ENCODE measurements around the gene COL8A2. TPM values are rescaled to one million over a fixed set of nuclear protein-coding genes. Genes with fewer than 3 reads are reported as not detected.

Gene COL8A2
- total RNA-seq = 10 to 100 TPM in 1 of 4 donors, 1 to 10 TPM in 3; 1.8 to 13.0 (median 4.3) TPM
- 1 to 10 TPM in 2 of 3 donors, under 1 TPM in 1; 0.60 to 3.2 (median 2.4) TPM for polyA plus RNA-seq

- peak within 1 kb of the TSS; percentile 29 to 56 (median 50) for H3K4me3 ChIP-seq
- H3K36me3 ChIP-seq = no peaks in the 10 kb centered on the region
- no peak for TF ChIP-seq CTCF (IDR thresholded peaks at IDR 0.05)
- TF ChIP-seq POLR2AphosphoS5 (IDR thresholded peaks at IDR 0.05) = no peak
- TF ChIP-seq POLR2A (IDR thresholded peaks at IDR 0.05) = no peak
- TF ChIP-seq EP300 (IDR thresholded peaks at IDR 0.05) = no peak
- peaks cover 0 to 18% (median 16%) of the 10 kb centered on the region in 4 donors for H3K4me1 ChIP-seq
- 7 to 13% methylated on average over 77 of the region's 77 CpGs for WGBS, 2 donors
- no peaks in the 10 kb centered on the region for H3K27me3 ChIP-seq
- intact Hi-C loops (cut with DNase I) = no loop called here
- DNase-seq = peak; percentile 81
- peak within 1 kb of the TSS; percentile 43 to 68 (median 62) for H3K27ac ChIP-seq
- no peaks in the 10 kb centered on the region for H3K9me3 ChIP-seq
These were observed at the start of gene COL8A2 for GRCh38 chr1:36125129-36125991. Gene COL8A2 (minus strand): TSS chr1:36125222. CDS start chr1:36100242, 24,980 bp downstream.

GRCh38 chr1:36174713-36175112 is 49.7 kb upstream of the COL8A2 start:
- no peak for DNase-seq
- H3K27me3 ChIP-seq = no peaks in the 10 kb centered on the region
- peak overlapping the region; percentile 74 to 100 (median 88) for H3K27ac ChIP-seq
- no peak overlapping the region for H3K4me3 ChIP-seq
- no peaks in the 10 kb centered on the region for H3K9me3 ChIP-seq
- intact Hi-C loops (cut with DNase I) = no loop called here
- H3K4me1 ChIP-seq = peaks cover 0 to 92% (median 74%) of the 10 kb centered on the region in 4 donors
- peaks cover 54 to 92% (median 81%) of the 10 kb centered on the region in 4 donors for H3K36me3 ChIP-seq
- WGBS, 2 donors = 78 to 84% methylated on average over 11 of the region's 11 CpGs
- TF ChIP-seq EP300 (IDR thresholded peaks at IDR 0.05) (no peak), POLR2A (IDR thresholded peaks at IDR 0.05) (no peak), POLR2AphosphoS5 (IDR thresholded peaks at IDR 0.05) (no peak), CTCF (IDR thresholded peaks at IDR 0.05) (no peak)

- Histone ChIP-seq H3K27me3 (no peaks in the 10 kb centered on the region), H3K4me3 (no peak overlapping the region), H3K4me1 (peaks cover 0 to 93% (median 73%) of the 10 kb centered on the region in 4 donors), H3K36me3 (peaks cover 40 to 74% (median 64%) of the 10 kb centered on the region in 4 donors), H3K9me3 (no peaks in the 10 kb centered on the region), H3K27ac (peak overlapping the region; percentile 0 to 100 (median 50))
- intact Hi-C loops (cut with DNase I) = no loop called here
- WGBS, 2 donors = 93 to 94% methylated on average over 2 of the region's 2 CpGs
- TF ChIP-seq POLR2AphosphoS5 (IDR thresholded peaks at IDR 0.05) (no peak), EP300 (IDR thresholded peaks at IDR 0.05) (no peak), CTCF (IDR thresholded peaks at IDR 0.05) (no peak), POLR2A (IDR thresholded peaks at IDR 0.05) (no peak)
- no peak for DNase-seq
These were observed 48.0 kb upstream of the COL8A2 start for GRCh38 chr1:36172983-36173382.

DNA sequence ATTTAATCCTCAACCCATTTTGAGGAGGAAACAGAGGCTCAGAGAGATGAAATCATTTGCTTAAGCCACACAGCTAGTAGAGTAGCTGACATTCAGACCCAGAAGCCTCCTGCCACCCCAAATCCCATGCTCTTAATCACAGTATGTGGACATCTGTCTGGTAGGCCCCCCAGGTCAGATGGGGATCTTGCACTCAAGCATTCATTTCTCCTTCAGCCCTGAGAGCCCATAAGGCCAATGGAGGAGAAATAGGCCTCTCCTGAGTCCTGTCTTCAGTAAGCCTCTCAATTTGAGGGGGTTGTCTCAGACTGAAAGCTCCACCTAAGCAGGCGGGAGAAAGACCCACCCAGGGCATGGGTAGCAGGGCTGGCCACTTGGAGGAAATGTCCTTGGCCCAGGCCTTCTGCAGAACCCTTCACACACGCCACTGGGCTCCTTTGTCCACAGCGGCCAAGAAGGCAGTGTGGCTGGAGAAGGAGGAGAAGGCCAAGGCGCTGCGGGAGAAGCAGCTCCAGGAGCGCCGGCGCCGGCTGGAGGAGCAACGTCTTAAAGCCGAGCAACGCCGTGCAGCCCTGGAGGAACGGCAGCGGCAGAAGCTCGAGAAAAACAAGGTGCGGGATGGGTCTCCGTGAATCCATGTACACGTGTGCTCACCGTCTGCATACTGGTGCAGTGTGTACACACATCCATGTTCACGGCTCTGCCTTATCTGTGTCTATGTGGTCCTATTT is 47.2 kb upstream of the COL8A2 start:
- H3K9me3 ChIP-seq = no peaks in the 10 kb centered on the region
- peaks cover 38 to 73% (median 59%) of the 10 kb centered on the region in 4 donors for H3K36me3 ChIP-seq
- intact Hi-C loops (cut with DNase I) = no loop called here
- no peak overlapping the region for H3K4me3 ChIP-seq
- peak overlapping the region in 3 of 4 donors; percentile 1 to 100 (median 98) for H3K27ac ChIP-seq
- DNase-seq = no peak
- H3K4me1 ChIP-seq = peaks cover 0 to 93% (median 73%) of the 10 kb centered on the region in 4 donors
- no peak for TF ChIP-seq CTCF (IDR thresholded peaks at IDR 0.05)
- no peak for TF ChIP-seq POLR2AphosphoS5 (IDR thresholded peaks at IDR 0.05)
- no peak for TF ChIP-seq POLR2A (IDR thresholded peaks at IDR 0.05)
- TF ChIP-seq EP300 (IDR thresholded peaks at IDR 0.05) = no peak
- H3K27me3 ChIP-seq = no peaks in the 10 kb centered on the region
- 96 to 97% methylated on average over 21 of the region's 21 CpGs for WGBS, 2 donors

All from sigmoid colon (tissue), 7 donors.